Dermis blood vessel endothelial cell (primary cell): ENCODE results near the gene MRPL14. TPM values are rescaled to one million over a fixed set of nuclear protein-coding genes. Genes with fewer than 3 reads are reported as not detected.
"Not testable (repeated sequence)": the region's sequence is repeated elsewhere in the genome, so short reads cannot be mapped to it uniquely, and the experiment has no call there.

Experiments
- DNase-seq: peaks from one replicate; pipeline ENCODE4 v3.0.0; 2010
- total RNA-seq: library from RNA; depleted of rRNA; stranded (reverse); fragments of >200 nt; gene quantifications from 2 replicates; pipeline ENCODE4 v1.2.3, GENCODE V29; 2014

MRPL14 gene
- total RNA-seq, 1 donor from 2014 or later = 75.4 TPM

- no peak for DNase-seq
Observed at GRCh38 chr6:44097782-44098317, 29.4 kb downstream of the MRPL14 start.

- DNase-seq = peak; percentile 87
Observed at GRCh38 chr6:44096612-44097011, 30.6 kb downstream of the MRPL14 start.

GRCh38 chr6:44095243-44095623 lies 32.0 kb downstream of the MRPL14 start:
- not testable (repeated sequence) for DNase-seq

GRCh38 chr6:44094403-44095242 lies 32.6 kb downstream of the MRPL14 start:
- no peak for DNase-seq

GRCh38 chr6:44093750-44094402 lies 33.4 kb downstream of the MRPL14 start:
- no peak for DNase-seq

- no peak for DNase-seq
Observed at GRCh38 chr6:44093066-44093465, 34.2 kb downstream of the MRPL14 start.

- DNase-seq = no peak
Observed at GRCh38 chr6:44091981-44092884, 35.0 kb downstream of the MRPL14 start.

- DNase-seq = not testable (repeated sequence)
Observed at GRCh38 chr6:44091356-44091755, 35.9 kb downstream of the MRPL14 start.

- DNase-seq = no peak
Observed at GRCh38 chr6:44090465-44090864, 36.8 kb downstream of the MRPL14 start.

- no peak for DNase-seq
Observed at GRCh38 chr6:44088827-44089590, 38.2 kb downstream of the MRPL14 start.

GRCh38 chr6:44087623-44088022 lies 39.6 kb downstream of the MRPL14 start:
- no peak for DNase-seq

- peak; percentile 29 for DNase-seq
Observed at GRCh38 chr6:44086931-44087574, 40.2 kb downstream of the MRPL14 start.

GRCh38 chr6:44085219-44085618 lies 42.0 kb downstream of the MRPL14 start:
- no peak for DNase-seq

GRCh38 chr6:44084231-44085014 lies 42.8 kb downstream of the MRPL14 start:
- DNase-seq = no peak

GRCh38 chr6:44082872-44083321 lies 44.4 kb downstream of the MRPL14 start:
- no peak for DNase-seq

- DNase-seq = no peak
Observed at GRCh38 chr6:44081753-44082152, 45.5 kb downstream of the MRPL14 start.

GRCh38 chr6:44080561-44081521 lies 46.4 kb downstream of the MRPL14 start:
- DNase-seq = no peak

- DNase-seq = no peak
Observed at GRCh38 chr6:44079672-44080071, 47.6 kb downstream of the MRPL14 start.
